Measurements from ENCODE around the gene BRF1.

DNA sequence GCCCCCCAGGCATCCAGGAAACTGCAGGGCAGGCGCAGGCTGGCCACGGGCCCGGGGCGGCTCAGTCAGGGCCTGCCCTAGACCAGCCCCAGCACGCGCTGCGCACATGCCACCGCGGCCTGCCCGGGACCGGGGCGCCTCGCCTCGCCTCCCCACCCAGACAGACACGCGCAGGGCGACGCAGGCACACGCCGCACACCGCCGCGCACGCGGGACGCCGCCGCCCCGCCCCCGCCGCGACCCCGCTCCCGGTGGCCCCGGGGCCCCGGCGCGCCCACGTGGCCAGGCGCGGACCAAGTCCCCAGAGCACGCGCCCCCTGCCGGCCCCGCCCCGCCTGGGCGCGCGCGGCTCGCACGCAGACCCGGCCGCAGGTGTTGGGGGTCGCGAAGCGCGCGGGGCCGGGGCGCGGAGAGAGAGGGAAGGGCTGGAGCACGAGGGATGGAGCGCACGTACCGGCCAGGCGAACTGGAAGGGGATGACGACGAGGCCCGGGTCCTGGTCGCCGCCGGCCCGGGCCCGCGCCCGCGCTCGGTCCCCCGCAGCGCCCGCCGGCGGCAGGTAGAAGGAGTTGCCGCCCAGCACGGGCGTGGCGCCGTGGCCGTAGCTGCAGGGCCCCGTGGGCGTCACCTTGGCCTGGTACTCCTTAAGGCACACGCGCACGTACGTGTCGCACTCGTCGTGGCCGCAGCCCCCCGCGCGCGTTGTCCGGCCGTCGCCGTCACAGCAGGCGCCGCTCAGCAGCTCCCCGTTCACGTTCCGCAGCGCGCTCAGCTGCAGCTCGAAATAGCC lies 133.3 kb downstream of the BRF1 start:
- TF ChIP-seq, protein P1, sequence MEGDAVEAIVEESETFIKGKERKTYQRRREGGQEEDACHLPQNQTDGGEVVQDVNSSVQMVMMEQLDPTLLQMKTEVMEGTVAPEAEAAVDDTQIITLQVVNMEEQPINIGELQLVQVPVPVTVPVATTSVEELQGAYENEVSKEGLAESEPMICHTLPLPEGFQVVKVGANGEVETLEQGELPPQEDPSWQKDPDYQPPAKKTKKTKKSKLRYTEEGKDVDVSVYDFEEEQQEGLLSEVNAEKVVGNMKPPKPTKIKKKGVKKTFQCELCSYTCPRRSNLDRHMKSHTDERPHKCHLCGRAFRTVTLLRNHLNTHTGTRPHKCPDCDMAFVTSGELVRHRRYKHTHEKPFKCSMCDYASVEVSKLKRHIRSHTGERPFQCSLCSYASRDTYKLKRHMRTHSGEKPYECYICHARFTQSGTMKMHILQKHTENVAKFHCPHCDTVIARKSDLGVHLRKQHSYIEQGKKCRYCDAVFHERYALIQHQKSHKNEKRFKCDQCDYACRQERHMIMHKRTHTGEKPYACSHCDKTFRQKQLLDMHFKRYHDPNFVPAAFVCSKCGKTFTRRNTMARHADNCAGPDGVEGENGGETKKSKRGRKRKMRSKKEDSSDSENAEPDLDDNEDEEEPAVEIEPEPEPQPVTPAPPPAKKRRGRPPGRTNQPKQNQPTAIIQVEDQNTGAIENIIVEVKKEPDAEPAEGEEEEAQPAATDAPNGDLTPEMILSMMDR (conservative IDR thresholded peaks at IDR 0.05; ENCODE audit: low read depth, low read length), result peak; percentile 24; the same call in 1 of the 2 replicates
- no peak for TF ChIP-seq EZH2 (IDR thresholded peaks at IDR 0.05; ENCODE audit: borderline replicate concordance, low read depth, low read length, poor library complexity, severe bottlenecking)

Measured in A673 (cell line).